Heart right ventricle (tissue), 16 donors: ENCODE data around the gene PRPF39. TPM values are rescaled to one million over a fixed set of nuclear protein-coding genes. Genes with fewer than 3 reads are reported as not detected.

Experiments
- ATAC-seq, 8 donors: fragments of 200-7000 bp; cut with Tn5 transposase; one replicate each; pipeline ENCODE4 v1.9.1; 2020; ENCODE audit warnings: mild to moderate bottlenecking in 8 of 8, moderate library complexity in 8 of 8, moderate number of reproducible peaks in 1 of 8
- DNase-seq, 2 donors: peaks; one replicate each; pipeline ENCODE4 v3.0.0-alpha.2; 2020
- H3K27ac ChIP-seq, 10 donors: fragments of 200-600 bp; sonication (generic) in 2 of 10; one replicate each; pipeline versions ENCODE4 v1.5.0 to v1.8.0; 2020 to 2022; ENCODE audit warnings: mild to moderate bottlenecking in 3 of 10
- H3K27me3 ChIP-seq, 7 donors: fragments of 200-600 bp; one replicate each; pipeline ENCODE4 v1.8.0; 2021 to 2022; ENCODE audit warnings: mild to moderate bottlenecking in 2 of 7
- H3K36me3 ChIP-seq, 9 donors: fragments of 200-600 bp; sonication (generic) in 1 of 9; one replicate each; pipeline versions ENCODE4 v1.5.0 to v1.8.0; 2020 to 2022; ENCODE audit warnings: mild to moderate bottlenecking in 2 of 9
- H3K4me1 ChIP-seq, 9 donors: fragments of 200-600 bp; sonication (generic) in 1 of 9; one replicate each; pipeline versions ENCODE4 v1.5.0 to v1.8.0; 2020 to 2022; ENCODE audit warnings: mild to moderate bottlenecking in 4 of 9
- H3K4me3 ChIP-seq, 10 donors: fragments of 200-600 bp; sonication (generic) in 2 of 10; one replicate each; pipeline versions ENCODE4 v1.5.0 to v1.8.0; 2020 to 2022; ENCODE audit warnings: mild to moderate bottlenecking in 7 of 10, moderate library complexity in 2 of 10
- H3K9me3 ChIP-seq, 11 donors: fragments of 200-600 bp in 10 of 11; sonication (generic) in 2 of 11; one replicate each; pipeline versions ENCODE4 v1.5.0 to v1.8.0; 2013 to 2022; ENCODE audit warnings: mild to moderate bottlenecking in 2 of 11, control low read depth in 1 of 11, moderate library complexity in 1 of 11
- CTCF ChIP-seq, 9 donors: fragments of 200-600 bp; sonication (generic) in 2 of 9; IDR thresholded peaks; one replicate each; pipeline versions ENCODE4 v1.5.0 to v1.8.0; 2021 to 2022; ENCODE audit warnings: antibody characterized with exemption in 9 of 9, mild to moderate bottlenecking in 5 of 9, moderate library complexity in 1 of 9
- WGBS, 2 donors: extraction: QIAGEN DNeasy Blood & Tissue Kit; methylation state at CpG; one replicate each; pipeline ENCODE4 v1.1.7; 2013; ENCODE audit warnings: inconsistent platforms in 1 of 2; 5-methylcytosine and 5-hydroxymethylcytosine counted together
- intact Hi-C, 10 donors: fragments of 100-400 bp; cut with DNase I; formaldehyde crosslinking; loops; one replicate each; pipeline versions ENCODE4 v1.11.1 to v1.14.2; 2022
- polyA plus RNA-seq, 2 donors: library from polyadenylated mRNA; stranded (reverse); fragments of 200-250 nt; gene quantifications; one replicate each; pipeline ENCODE4 v1.2.3, GENCODE V29; 2013
- total RNA-seq, 10 donors: library from RNA; stranded (reverse); fragmentation: NEBNext Ultra II Directional in 3 of 10; extraction: Animal tissue kit (Norgen Biotek cat#: 25700) in 3 of 10; gene quantifications; one replicate each; pipeline versions ENCODE4 v1.2.1 to v1.2.4, GENCODE V29; 2021 to 2023
- donor health status: Arrhythmogenic right ventricular cardiomyopathy.
- donor health status: ischemic (EF 13 %, LVEDD 7.1; RV severe dilation, severe dysfunction).
- donor health status: healthy with polysubstance abuse.
- donor health status: DM: no; HTN: yes; CAD: no.
- donor health status: DM: no; HTN: no; CAD: no.
- donor health status: ischemic (EF 25% LVEDD 6.9; RV normal size, moderate dysfunction).
- donor health status: ischemic (EF 25% LVEDD 5.7; RV mildly dilated, moderate dysfunction).
- donor health status: healthy.
- donor health status: DM: yes; HTN: yes; CAD: no.
- donor health status: Ischemic cardiomyopathy.
- donor health status: ischemic (EF 35%, LVEDD 5.7; RV mildly dilated, moderate dysfunction).
- donor health status: nonischemic (EF 11% LVEDD 7.7; RV severe dilation, severe dysfunction).
- donor health status: DM: yes; HTN: yes; CAD: no.
- donor health status: PGD.
- donor health status: ischemic (EF 29% LVEDD 5.4; RV normal size, mild dysfunction).
- donor health status: nonischemic (EF 23%, LVEDD 6.1; RV moderate dilation, normal function).

PRPF39 gene
- total and polyA plus RNA-seq, 12 donors, result 8.2 to 39.5 (median 13.4) TPM

GRCh38 chr14:45057881-45058364 is 26.0 kb upstream of the PRPF39 start:
- no peak overlapping the region for H3K27ac ChIP-seq
- H3K27me3 ChIP-seq, result no peaks in the 10 kb centered on the region
- H3K36me3 ChIP-seq, result peaks cover 0 to 58% (median 24%) of the 10 kb centered on the region in 9 donors
- H3K9me3 ChIP-seq, result peaks cover 0 to 21% (median 0%) of the 10 kb centered on the region in 11 donors
- no peak for TF ChIP-seq CTCF (IDR thresholded peaks at IDR 0.05)
- no peak overlapping the region for H3K4me3 ChIP-seq
- DNase-seq, result no peak
- no peaks in the 10 kb centered on the region for H3K4me1 ChIP-seq
- no peak for ATAC-seq
- intact Hi-C loops, result no loop called here

- Histone ChIP-seq H3K4me1 (peaks cover 0 to 11% (median under 1%) of the 10 kb centered on the region in 9 donors), H3K27me3 (no peaks in the 10 kb centered on the region), H3K27ac (no peak overlapping the region), H3K9me3 (peaks cover 0 to 21% (median 0%) of the 10 kb centered on the region in 11 donors), H3K36me3 (peaks cover 0 to 32% (median 6%) of the 10 kb centered on the region in 9 donors), H3K4me3 (no peak overlapping the region)
- intact Hi-C loops, result no loop called here
- DNase-seq (no peak), ATAC-seq (no peak)
- TF ChIP-seq CTCF (IDR thresholded peaks at IDR 0.05), result no peak
Measured at GRCh38 chr14:45060551-45060950, 23.4 kb upstream of the PRPF39 start.

GRCh38 chr14:45065540-45065939 is 18.4 kb upstream of the PRPF39 start:
- H3K4me3 ChIP-seq, result peak overlapping the region in 3 of 10 donors; percentile 6 to 14 (median 8)
- DNase-seq (no peak), ATAC-seq (peak; percentile 49 to 93 (median 82))
- intact Hi-C loops, result no loop called here
- H3K36me3 ChIP-seq, result peaks cover 0 to 35% (median 0%) of the 10 kb centered on the region in 9 donors
- H3K27me3 ChIP-seq, result no peaks in the 10 kb centered on the region
- peak overlapping the region in 7 of 10 donors; percentile 39 to 76 (median 66) for H3K27ac ChIP-seq
- WGBS, 2 donors, result 27 to 49% methylated on average over 3 of the region's 3 CpGs
- H3K9me3 ChIP-seq, result no peaks in the 10 kb centered on the region
- TF ChIP-seq CTCF (IDR thresholded peaks at IDR 0.05), result no peak
- peaks cover 0 to 22% (median 9%) of the 10 kb centered on the region in 9 donors for H3K4me1 ChIP-seq

- Histone ChIP-seq H3K4me1 (peaks cover 0 to 22% (median 9%) of the 10 kb centered on the region in 9 donors), H3K27ac (peak overlapping the region in 7 of 10 donors; percentile 39 to 76 (median 66)), H3K36me3 (peaks cover 0 to 39% (median 0%) of the 10 kb centered on the region in 9 donors), H3K9me3 (no peaks in the 10 kb centered on the region), H3K4me3 (peak overlapping the region in 3 of 10 donors; percentile 6 to 14 (median 8)), H3K27me3 (no peaks in the 10 kb centered on the region)
- peak in 5 of 8 donors; percentile 59 to 72 (median 63) for ATAC-seq
- WGBS, 2 donors, result 38 to 51% methylated on average over 2 of the region's 2 CpGs
- no peak for TF ChIP-seq CTCF (IDR thresholded peaks at IDR 0.05)
- intact Hi-C loops, result no loop called here
- DNase-seq, result no peak
Measured at GRCh38 chr14:45065956-45066355, 18.0 kb upstream of the PRPF39 start.
